EL (cell line): ENCODE results near the gene NRDE2.

Experiments
- DNase-seq: peaks from one replicate; pipeline ENCODE4 v3.0.0-alpha.2; 2016

NRDE2 gene, protein sequence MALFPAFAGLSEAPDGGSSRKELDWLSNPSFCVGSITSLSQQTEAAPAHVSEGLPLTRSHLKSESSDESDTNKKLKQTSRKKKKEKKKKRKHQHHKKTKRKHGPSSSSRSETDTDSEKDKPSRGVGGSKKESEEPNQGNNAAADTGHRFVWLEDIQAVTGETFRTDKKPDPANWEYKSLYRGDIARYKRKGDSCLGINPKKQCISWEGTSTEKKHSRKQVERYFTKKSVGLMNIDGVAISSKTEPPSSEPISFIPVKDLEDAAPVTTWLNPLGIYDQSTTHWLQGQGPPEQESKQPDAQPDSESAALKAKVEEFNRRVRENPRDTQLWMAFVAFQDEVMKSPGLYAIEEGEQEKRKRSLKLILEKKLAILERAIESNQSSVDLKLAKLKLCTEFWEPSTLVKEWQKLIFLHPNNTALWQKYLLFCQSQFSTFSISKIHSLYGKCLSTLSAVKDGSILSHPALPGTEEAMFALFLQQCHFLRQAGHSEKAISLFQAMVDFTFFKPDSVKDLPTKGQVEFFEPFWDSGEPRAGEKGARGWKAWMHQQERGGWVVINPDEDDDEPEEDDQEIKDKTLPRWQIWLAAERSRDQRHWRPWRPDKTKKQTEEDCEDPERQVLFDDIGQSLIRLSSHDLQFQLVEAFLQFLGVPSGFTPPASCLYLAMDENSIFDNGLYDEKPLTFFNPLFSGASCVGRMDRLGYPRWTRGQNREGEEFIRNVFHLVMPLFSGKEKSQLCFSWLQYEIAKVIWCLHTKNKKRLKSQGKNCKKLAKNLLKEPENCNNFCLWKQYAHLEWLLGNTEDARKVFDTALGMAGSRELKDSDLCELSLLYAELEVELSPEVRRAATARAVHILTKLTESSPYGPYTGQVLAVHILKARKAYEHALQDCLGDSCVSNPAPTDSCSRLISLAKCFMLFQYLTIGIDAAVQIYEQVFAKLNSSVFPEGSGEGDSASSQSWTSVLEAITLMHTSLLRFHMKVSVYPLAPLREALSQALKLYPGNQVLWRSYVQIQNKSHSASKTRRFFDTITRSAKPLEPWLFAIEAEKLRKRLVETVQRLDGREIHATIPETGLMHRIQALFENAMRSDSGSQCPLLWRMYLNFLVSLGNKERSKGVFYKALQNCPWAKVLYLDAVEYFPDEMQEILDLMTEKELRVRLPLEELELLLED

GRCh38 chr14:90331497-90332270, at the start of gene NRDE2:
Gene NRDE2, minus strand, starts transcription at chr14:90331941. Its CDS starts 37 bp downstream, at chr14:90331904.
- peak; percentile 97 for DNase-seq

DNA sequence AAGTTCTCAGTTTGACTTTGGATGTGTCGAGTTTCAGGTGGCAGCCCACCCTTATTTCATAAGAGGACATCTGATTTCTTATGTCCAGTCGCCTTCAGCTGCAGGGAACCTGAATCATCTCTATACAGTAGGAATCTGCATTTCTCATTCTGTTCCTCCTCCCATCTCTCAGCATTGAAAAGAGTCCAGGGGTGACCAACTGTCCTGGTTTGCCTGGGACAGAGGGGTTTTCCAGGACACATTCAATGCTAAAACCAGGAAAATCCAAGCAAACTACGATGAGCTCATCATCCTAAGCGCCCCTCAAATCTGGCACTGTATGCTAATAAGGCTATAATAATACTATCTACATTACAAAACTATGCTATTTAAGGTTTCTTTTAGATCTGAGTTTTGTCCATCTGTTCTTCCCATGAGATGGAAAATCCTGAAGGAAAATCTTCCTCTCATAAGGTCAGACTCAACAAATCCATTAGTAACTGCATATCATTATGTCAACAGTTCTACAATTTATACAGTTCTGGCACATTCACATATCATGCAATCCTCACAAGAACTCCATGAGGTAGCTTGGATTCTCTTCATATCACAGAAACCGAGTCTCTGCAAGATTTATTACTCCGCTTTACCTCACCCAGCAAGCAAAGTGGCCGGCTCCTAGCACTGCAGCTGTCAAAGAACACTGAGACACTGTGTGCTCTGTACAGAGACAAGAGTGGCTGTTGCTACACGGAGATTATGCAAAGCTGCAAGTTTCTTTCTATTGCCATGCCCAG, 49.5 kb upstream of the NRDE2 start:
- no peak for DNase-seq

- no peak for DNase-seq
Measured at GRCh38 chr14:90379106-90379505, 47.4 kb upstream of the NRDE2 start.

DNA sequence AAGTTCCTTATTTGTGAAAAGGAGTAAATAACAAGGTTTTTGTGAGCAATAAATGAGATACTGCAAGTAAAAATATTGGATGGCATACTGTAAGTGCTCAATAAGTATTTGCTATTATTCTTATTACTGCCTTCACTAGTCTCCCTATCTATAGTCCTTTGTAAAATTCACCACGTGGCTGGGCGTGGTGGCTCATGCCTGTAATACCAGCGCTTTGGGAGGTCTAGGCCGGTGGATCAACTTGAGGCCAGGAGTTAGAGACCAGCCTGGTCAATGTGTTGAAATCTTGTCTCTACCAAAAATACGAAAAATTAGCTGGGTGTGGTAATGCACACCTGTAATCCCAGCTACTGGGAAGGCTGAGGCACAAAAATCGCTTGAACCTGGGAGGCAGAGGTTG, 46.5 kb upstream of the NRDE2 start:
- no peak for DNase-seq

GRCh38 chr14:90375934-90376333, 44.2 kb upstream of the NRDE2 start:
- DNase-seq = no peak

DNA sequence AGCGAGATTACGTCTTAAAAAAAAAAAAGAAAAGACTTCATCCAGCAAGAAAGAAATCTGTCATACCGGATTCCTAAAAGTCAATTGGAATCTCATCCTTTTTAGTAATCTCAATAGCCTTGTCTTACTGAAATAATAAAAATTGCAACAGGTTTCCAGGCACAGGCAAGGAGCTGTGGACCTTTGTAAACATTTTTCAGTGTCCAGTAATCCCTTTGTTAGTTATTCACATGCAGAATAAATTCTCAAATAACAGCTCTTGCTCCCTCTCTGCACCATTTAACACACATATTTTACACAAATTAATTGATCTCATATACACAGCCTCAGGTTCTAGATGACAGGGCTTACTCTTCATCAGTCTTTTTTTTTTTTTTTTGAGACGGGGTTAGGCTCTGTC, 43.1 kb upstream of the NRDE2 start:
- DNase-seq = no peak

GRCh38 chr14:90373887-90374286, 42.1 kb upstream of the NRDE2 start:
- DNase-seq = no peak

GRCh38 chr14:90368946-90369721, 37.4 kb upstream of the NRDE2 start:
- peak; percentile 50 for DNase-seq

- DNase-seq = no peak
Measured at GRCh38 chr14:90362558-90362896, 30.8 kb upstream of the NRDE2 start.

- no peak for DNase-seq
Measured at GRCh38 chr14:90361865-90362557, 30.3 kb upstream of the NRDE2 start.

DNA sequence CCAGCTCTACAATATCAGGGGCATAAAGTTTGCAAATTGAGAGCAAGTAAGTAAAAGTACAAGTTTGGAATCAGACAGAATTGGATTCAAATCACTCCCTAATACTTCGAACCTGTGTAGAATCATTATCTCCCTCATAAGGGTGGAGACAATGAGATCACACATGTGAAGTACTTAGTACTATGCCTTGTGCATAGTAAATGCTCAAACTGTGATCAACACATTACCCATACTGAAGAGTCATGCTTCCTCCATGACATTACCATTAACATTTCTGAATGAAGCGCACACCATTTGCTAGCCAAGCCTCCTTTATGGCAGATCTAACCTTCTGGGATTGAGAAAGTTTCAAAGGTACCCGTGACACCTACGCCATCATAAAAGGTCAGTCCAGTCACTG, 26.6 kb upstream of the NRDE2 start:
- DNase-seq = no peak

DNA sequence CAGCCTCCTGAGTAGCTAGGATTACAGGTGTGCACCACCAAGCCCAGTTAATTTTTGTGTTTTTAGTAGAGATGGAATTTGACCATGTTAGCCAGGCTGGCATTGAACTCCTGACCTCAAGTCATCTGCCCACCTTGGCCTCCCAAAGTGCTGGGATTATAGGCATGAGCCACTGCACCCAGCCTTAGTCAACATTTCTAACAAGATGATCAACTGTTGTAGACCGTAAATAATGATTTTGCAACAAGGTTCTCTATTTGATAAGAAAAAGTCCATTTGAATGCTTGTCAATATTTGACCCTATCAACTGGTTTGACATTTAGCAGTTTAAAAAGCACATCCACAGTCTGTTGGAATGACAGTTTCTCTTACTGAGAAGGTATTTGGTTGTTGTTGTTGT, 25.2 kb upstream of the NRDE2 start:
- no peak for DNase-seq

DNA sequence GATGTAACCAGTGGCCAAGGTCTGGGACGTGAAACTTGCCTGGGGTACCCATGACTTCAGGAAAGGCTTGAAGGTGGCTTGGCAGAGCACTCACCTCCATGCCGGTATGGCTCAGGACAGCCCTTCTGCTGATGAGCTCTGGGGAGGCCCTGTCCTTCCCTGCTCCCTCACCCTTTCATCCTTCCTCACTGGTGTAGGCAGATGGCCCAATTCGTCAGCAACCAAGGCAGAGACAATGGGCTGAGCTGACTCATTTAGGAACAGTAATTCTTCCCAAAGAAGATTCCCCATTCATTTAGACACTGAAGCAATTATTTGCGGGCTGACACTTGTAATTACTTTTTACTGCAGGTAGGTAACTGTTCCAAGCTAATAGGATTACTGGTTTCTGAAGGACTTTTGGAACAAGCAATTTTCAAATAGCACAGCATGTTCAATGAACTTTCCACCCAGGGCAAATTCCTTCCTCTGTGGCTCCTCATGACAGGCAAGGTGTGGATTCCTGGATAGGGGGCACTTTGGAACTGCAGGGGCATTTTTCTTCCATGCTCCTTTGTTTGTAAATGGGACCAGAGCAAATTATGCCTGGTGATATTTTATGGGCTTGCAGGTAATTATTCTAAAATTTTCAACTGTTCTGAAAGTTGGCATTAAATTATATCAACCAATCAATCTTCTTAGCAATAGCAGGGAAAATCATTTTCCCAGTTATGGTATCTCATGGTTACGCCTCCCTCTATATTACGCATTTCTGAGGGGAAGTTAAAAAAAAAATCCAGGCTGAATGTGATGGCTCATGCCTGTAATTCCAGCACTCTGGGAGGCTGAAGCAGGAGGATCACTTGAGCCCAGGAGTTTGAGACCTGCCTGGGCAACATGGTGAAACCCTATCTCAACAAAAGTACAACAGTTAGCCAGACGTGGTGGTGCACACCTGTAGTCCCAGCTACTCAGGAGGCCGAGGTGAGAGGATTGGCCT, 24.1 kb upstream of the NRDE2 start:
- no peak for DNase-seq

GRCh38 chr14:90354551-90355298, 23.0 kb upstream of the NRDE2 start:
- DNase-seq = no peak

DNA sequence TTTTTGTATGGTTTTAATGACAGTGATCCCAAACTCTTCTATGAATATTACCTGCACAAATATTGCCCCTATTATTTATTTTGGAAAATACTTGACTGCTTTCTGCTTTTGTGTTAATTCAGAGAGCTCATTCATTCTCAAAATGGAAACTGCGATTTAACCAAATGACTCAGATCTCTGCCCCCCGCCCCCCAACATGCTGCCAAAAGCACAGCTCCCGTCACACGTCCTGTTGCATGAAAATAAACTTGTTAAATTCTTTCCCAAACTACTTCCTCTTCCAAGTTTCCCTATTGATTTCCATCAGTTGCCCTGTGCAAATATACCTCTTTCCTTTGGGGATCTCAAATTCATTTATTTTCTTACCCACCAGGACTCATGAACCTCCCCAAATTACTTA, 18.0 kb upstream of the NRDE2 start:
- DNase-seq = no peak

GRCh38 chr14:90348270-90348669, 16.5 kb upstream of the NRDE2 start:
- no peak for DNase-seq

DNA sequence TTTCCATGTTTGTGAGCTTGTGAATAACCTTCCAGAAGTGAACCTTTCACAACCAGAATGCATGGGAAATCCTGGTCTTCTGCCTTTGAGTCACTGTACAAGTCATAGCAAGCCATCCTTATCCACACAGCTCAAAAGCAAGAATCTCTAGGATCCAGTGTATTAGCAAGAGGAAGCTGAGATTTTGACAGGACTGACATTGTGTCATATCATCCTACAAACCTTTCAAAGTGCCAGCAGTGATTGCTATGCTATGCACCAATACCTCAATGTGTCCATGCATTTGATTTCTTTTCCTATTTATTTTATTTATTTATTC, 13.5 kb upstream of the NRDE2 start:
- DNase-seq = no peak
